Hypothalamus (tissue), 51 donors: Measurements from ENCODE around the gene MED26.
A peak's percentile ranks its signal among the peaks of the same experiment; 100 is the strongest.
"Not testable (repeated sequence)": the region's sequence is repeated elsewhere in the genome, so short reads cannot be mapped to it uniquely, and the experiment has no call there.

Experiments used
- DNase-seq, 51 donors: peaks; one replicate each; lab custom pipeline; 2025; lab: John Stamatoyannopoulos, UW

MED26 gene

DNA sequence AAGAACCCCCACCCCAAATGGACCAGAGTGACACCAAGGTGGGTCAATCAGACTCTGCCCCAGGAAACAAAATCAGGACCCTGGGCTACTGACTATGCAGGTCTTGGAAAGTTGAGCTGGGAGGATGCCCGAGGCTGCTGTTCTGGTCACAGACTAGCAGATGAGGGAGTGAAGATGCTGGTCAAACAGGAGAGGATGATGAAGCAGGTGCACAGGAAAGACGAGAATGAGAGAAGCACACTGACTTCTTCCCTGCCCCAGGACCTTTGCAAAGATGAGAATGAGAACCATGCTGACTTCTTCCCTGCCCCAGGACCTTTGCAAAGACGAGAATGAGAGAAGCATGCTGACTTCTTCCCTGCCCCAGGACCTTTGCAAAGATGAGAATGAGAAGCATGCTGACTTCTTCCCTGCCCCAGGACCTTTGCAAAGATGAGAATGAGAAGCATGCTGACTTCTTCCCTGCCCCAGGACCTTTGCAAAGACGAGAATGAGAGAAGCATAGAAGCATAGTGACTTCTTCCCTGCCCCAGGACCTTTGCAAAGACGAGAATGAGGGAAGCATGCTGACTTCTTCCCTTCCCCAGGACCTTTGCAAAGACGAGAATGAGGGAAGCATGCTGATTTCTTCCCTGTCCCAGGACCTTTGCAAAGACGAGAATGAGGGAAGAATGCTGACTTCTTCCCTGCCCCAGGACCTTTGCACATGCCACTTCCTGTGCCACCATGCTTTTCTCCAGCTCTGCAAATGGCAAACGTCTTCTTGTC, 23.6 kb upstream of the MED26 start:
- not testable (repeated sequence) for DNase-seq

DNA sequence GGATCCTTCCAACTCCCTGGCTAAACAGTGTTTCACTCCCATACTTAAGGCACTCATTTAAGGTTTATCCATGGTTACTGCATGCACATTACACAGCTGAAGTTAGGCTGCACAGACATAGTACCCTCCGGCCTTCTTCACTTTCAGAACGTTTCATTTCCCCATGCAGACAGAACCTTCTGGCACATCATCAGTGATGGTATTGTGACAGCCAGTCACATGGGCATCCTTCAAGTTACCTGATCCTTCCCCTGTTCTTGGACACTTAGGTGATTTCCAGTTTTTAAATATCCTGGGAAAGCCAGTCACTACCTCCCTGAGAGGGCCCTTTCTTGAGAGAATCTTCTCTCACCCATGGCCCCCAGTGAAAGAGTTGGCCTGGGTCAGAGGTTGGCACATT, 22.8 kb upstream of the MED26 start:
- no peak for DNase-seq

DNA sequence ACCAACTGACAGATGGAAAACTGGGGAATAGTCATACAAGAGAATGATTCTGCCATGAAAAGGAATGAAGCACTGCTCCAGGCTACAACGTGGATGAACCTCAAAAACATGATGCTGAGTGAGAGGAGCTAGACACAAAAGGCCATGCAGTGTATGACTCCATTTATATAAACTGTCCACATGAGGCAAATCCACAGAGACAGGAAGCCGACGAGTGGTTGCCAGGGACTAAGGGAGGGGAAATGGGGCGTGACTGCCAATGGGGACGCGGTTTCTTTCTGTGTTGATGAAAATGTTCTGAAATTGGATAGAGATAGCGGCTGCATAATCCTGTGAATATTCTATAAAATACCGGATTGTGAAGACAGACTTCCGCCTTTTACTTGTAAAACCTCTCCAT, 21.7 kb upstream of the MED26 start:
- DNase-seq: no peak

DNA sequence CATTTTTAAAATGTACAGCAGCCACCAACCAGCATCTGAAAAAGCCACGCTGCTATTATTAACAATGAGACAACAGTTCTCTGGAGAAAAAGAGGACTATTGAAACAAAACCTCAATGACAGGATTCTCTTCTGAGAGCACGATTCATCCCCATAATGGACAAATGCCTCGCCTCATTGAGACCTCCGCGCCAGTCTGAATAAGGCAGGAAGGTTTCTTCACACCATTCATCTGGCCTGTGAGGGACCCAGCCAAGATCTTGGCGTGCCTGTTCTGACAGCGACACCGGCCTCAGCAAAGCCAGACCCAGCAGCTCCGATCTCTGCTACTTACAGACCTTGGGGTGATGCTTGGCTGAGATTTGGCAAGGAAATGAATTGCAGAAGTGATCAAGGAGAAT, 17.1 kb upstream of the MED26 start:
- DNase-seq: peak in 44 of 51 donors; percentile 0 to 82 (median 50)

DNA sequence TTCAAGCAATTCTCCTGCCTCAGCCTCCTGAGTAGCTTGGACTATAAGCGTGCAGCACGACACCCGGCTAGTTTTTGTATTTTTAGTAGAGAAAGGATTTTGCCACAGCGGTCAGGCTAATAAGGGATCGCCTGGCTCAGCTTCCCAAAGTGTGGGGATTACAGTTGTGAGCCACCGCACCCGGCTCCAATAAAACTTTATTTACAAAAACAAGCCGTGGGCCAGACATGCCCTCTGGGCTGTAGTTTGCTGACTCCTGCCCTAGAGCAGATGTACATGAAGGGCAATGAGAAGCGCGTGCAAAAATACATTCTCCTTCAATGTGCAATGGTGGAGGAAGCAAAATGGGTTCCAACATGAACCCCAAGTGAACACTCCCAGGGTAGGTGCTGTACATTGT, 13.7 kb upstream of the MED26 start:
- DNase-seq: no peak

DNA sequence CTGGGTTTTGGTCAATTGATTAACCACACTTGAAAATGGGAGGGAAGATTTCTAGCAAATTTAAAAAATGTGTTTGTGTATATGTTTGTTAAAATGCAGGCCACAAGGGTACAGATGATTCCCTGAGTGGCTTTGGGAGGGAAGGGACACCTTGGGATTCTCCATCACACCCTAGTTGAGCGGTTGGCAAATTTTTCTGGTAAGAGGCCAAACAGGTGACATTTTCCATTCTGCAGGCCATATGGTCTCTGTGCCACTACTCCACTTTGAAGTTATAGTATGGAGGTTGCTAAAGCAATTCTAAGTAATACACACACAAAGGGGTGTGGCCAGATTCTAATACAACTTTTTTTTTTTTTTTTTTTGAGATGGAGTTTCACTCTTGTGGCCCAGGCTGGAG, 12.9 kb upstream of the MED26 start:
- DNase-seq: no peak

DNA sequence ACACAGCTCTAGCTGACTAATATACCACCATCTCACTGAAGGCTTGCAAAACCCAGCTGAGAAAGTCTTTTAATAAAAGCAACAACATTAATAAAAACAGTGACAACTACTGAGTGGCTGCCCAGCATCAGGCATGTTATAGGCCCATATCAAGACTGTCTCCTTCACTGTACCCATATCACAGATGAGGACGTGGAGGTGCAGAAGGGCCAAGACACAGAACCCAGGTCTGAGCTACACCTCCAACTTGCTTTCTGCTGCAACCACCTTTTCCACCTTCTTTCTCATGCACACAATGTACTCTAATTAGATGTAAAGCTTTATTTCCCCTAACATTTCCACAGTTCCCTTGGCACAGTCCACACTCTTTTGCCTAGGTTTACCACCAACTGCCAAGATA, 10.7 kb upstream of the MED26 start:
- no peak for DNase-seq

DNA sequence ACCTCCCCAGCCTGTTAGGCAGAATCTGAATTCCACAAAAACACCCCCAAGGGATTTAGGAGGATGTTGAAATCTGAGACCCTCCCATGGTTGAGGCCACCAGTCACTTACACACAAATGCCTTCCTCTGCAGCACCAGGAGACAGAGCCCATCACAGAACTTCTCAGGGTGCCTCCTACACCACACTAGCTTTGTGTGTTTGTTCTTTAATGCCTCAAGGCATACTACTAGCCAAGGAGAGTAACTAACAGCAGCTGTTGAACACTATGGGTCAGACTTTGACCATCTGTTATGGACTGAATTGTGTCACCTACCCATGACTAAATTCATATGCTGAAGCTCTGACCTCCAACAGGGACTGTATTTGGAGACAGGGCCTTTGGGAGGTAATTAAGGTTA, 9.5 kb upstream of the MED26 start:
- no peak for DNase-seq

DNA sequence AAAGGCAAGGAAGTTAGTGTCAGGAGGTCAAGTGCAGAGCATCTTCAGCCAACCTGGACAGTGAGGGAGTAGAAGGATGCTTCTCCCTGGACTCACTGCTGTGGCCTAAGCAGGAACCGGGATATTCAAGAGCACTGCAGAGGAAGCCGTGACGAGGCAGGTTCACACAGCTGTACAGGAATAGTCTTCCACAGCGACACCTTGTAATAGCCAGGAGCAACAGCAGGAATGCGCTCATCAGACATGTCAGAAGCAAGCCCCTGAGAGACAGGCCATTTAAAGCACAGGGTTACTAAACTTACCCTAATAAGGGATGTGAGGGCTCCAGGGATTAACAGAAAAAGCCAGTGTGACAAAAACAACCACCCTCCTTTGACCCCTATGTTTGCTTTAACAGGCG, 3.5 kb upstream of the MED26 start:
- DNase-seq: no peak

DNA sequence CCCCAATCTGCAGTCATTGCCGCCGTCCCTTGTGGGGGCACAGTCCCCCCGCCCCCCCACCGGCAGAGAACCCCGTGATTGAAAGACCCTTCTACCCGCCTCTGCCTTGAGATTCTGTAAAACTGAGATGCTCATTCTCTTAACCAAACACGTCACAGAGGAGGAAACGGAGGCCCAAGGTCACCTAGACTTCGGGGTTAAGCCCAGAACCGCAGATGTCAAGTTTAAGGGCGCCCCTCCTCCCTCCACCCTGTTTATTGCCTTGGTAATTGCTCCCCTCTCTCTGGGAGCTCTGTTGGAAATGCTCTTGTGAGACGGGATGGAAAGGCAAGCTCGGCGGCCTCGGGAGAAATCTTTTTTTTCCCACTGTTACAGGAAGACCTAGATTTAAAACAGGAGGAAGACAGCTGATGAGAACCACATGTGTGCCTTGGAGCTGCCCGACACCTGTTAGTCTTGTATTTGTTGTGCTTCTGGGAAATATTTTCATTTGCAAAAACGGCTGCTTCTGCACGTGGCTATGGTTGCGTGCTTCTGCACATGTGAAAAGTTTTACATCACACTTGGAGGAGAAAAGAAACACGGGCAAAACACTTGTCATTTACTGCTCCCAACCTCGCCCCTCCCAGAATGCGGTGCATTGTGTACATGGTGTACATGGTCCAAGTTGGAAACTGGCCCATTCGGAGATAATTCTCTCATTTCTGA, 1.1 kb upstream of the MED26 start:
- DNase-seq: peak in 3 of 51 donors; percentile 4 to 23 (median 10)

DNA sequence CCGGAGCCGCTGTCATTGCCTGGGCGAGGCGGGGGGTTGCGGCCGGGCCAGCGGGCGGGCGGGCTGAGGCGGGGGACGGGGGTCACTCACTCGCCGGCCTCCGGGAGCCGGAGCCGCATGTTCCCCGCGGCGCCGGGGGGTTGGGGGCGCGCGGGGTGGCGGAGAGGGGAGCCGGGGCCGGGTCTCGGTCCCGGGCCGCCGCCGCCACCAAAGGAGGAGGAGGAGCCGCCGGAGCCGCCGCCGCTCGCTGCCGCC, 149 bp downstream of the MED26 start:
- peak in 1 of 51 donors; percentile 49 for DNase-seq

DNA sequence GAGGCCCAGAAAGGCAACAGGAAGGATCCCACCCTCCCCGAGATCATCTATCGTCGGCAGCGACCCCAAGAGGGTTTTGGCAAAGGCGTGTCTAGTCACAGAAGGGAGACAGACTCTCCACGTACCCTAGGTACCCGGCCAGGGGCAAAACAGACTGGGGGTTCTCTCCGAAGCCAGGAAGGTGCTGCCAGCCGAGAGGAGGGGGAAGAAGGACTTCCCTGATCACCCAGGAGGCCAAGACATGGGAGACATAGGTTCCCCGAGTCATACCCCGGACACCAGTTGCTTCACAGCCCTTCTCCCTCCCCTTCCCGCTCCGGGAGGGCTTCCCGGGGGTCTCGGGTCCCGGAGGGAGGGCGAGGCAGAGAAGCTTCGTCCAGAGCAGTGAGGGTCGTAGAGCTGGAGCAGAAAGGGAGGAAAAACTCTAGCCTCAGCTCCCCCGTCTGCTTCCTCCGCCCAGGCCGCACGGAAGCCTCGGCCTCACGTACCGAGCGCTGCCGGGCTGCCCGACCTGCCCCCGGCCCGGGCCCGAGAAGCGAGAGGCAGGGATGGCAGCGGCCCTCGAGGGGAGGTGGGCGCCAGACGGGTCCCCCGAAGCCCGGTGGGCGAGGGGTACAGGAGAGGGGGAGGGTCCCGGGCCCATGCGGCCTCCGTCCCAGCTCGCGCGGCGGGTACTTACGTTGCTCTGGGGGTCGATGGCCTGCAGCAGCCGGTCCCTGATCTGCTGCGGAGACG, 644 bp downstream of the MED26 start:
- peak in 3 of 51 donors; percentile 30 to 41 (median 40) for DNase-seq

DNA sequence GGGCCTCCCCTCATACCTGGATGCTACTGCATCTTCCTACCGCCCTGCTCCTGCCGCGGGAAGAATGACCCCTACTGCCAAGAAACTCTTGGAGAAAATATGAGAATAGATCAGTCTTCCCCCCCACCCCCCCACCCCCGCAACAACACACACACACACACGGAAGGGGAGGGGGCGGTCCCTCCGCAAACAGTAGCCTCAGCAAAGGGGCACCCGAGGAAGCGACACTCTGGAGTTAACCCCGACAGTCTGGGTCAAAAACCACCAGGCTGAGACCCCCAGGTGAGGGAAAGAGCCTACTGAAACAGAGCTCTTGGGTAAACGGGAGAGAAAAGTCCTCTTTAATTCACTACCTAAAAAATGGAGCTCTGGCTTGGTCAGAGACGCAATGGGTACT, 1.2 kb downstream of the MED26 start:
- no peak for DNase-seq

DNA sequence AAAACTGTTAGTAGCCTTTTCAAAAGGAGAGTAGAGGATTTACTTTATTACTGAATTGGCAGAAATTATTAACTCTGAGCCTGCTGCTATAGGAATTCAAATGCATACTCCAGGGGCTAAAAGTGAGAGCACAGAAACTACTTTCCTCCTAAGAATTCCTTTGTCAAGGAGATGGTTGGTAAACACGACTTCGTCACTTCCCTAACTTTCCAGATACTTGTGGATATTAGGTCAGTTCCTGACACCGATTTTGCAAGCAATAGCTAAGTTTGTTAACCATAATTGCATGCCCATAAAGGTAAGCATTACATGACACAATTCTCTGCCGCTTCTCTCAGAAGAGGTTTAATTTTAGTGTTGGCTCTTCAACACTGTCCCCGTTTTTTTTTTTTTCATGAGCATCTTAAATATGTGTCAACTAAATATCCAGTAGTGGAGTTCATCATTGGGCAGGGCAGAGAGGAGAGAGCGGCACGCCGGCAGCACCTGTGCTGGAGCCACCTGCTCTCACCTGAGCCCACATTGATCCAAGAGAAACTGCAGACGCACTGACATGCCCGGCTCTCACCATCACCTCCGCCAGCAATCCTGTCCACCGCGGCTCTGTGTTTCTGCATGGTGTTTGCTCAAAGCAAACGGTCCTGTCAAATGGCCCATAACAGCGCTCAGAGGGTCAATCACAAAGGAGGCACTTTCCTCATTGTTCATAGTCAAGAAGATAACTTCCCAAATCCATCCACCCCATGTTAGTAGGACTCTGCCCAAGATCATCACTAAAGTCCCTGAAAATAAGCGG, 2.6 kb downstream of the MED26 start:
- DNase-seq: no peak

DNA sequence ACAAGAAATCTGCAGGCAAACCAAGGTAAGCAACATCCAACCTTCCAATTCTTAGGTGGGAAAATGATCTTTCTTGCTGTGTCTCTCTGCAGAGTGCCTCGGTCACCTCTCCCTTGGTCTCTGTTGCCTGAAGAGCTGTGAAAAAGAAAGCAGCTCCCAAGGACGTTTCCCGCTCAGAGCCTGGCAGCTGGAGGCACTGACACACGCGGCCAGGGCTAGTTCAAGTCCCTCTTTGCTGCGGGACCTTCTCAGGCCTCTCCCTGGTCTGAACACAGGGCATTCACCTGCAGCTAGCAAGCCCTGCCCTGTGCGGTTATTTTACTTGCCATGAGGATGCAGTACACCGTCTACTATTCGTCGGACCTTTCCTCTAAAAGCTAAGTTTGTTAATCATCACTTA, 3.8 kb downstream of the MED26 start:
- no peak for DNase-seq

DNA sequence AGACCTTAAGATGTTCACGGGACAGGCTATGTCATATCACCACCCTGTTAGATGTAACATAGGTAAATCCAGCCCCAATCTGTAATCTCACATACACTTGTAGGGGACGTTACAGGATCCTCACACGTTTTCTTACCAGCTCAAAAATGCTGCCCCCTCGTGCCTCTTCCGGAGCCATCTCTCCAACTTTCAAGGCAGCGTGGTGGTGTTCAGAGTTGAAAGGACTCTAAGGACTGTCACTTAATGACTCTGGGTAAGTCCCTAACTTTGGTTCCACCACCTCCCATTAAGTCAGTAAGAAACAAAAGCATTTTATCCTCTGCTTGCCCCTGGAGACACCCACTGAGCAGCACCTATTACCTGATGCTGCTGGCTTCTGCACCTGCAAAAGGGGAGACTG, 4.4 kb downstream of the MED26 start:
- no peak for DNase-seq

DNA sequence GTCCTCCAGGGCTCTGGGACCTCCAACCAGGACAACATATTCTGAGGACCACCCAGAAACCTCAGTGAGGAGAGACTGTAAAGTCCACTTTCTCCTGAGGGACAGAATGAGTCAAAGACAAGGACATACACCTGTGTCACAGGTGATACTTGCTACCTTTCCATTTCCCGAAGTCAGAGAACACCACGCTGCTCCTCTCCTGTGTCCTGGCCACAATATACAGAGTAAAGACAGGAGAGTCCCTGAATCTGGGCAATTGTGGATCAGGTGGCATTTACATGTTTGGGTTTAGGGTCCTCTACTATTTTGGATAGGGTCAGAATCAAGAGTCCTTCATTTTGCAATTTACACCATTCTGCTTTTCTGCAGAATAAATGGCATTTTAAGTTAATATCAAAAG, 4.9 kb downstream of the MED26 start:
- no peak for DNase-seq

DNA sequence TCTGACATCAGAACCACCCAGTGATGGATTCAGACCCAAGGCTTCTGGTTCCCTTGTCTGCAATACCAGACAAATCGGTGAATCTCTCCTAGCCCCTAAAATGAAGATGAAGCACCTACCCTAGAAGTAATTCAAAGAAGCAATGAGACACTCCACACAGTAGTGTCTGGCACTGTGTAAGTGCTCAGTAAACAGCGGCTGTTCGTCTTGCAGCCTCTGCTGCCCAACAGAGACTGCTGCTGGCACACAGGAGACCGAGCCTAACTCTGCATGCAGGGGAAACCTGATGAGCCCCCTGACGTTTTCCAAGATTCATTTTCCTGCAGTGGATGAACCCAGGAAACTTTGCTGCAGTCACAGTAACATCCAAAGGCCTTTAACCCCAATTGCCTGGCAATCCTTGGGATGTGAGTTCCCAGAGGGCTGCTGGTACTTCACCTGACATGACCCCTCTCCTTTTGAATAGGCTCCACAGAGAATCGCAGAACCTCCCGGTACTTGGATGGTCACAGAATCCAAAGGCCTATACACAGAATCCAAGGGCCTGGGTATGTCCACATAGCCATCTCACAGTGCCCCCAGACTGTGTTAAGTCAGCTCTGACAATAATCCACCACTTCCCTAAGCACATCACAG, 6.7 kb downstream of the MED26 start:
- no peak for DNase-seq

DNA sequence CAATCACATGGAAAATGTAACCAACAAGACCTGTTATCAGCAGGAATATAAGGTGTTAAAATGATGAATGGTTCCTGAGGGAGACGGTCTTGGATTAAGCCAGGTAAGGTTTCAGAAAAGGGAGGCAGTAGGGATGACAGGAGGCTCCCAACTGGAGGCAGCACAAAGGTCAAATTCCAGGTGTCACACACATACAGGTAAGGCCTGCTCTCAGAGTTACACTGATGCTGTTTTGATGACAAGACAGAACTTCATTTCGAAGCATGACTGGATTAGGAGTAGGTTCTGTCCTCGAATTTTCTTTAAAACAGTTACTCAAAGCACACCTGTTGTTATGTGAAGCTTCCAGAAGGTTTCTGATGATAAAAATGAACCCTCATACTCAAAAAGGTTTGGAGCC, 7.4 kb downstream of the MED26 start:
- no peak for DNase-seq

DNA sequence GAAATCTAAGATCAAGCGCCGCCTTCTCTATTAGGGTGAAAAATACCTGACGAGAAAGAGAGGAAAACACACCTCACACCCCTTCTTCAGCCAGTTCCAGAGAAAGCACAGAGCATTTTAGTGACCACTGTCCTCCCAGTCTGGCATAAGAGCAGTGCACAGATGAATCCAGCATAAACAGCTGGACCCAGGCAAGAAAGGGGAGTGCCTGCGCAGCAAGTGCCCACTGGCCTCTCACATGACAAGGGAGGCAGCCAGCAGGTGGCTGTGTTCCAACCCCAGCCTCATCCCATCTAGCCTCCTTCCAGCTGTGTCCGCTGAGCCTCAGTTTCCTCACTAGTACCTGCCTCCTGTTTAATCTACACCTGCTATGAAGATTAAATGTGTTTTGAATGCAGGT, 8.0 kb downstream of the MED26 start:
- peak in 4 of 51 donors; percentile 2 to 9 (median 4) for DNase-seq

DNA sequence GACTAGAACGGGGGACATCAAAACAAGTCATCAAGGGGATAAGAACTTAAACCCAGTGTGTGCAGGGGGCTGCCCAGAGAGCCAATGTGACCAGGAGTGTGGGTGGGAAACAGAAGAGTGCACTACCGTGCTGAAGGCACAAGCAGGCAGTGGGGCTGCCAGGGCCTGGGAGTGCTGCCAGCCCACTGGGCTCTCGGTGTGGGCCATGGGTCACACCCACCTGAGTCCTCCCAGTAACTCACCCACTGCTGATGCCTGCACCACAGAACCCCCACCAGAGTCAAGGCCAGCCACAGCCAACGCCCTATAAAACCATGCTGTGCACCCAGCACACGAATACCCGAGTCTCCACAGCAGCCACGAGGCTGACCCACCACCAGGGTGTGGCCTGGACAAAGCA, 8.5 kb downstream of the MED26 start:
- DNase-seq: peak in 6 of 51 donors; percentile 2 to 22 (median 6)
